ENCODE data around the gene ZBTB16.

The ZBTB16 gene

GRCh38 chr11:114136686-114137640, 77.5 kb downstream of the ZBTB16 start:
- ChIA-PET POLR2A (no interaction called here), CTCF (no interaction called here)
- TF ChIP-seq, protein P1, sequence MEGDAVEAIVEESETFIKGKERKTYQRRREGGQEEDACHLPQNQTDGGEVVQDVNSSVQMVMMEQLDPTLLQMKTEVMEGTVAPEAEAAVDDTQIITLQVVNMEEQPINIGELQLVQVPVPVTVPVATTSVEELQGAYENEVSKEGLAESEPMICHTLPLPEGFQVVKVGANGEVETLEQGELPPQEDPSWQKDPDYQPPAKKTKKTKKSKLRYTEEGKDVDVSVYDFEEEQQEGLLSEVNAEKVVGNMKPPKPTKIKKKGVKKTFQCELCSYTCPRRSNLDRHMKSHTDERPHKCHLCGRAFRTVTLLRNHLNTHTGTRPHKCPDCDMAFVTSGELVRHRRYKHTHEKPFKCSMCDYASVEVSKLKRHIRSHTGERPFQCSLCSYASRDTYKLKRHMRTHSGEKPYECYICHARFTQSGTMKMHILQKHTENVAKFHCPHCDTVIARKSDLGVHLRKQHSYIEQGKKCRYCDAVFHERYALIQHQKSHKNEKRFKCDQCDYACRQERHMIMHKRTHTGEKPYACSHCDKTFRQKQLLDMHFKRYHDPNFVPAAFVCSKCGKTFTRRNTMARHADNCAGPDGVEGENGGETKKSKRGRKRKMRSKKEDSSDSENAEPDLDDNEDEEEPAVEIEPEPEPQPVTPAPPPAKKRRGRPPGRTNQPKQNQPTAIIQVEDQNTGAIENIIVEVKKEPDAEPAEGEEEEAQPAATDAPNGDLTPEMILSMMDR (IDR thresholded peaks at IDR 0.05; ENCODE audit: control extremely low read depth, extremely low read depth, low read depth, missing control alignments), result no peak
- DNase-seq (ENCODE audit: extremely low spot score), result no peak

DNA sequence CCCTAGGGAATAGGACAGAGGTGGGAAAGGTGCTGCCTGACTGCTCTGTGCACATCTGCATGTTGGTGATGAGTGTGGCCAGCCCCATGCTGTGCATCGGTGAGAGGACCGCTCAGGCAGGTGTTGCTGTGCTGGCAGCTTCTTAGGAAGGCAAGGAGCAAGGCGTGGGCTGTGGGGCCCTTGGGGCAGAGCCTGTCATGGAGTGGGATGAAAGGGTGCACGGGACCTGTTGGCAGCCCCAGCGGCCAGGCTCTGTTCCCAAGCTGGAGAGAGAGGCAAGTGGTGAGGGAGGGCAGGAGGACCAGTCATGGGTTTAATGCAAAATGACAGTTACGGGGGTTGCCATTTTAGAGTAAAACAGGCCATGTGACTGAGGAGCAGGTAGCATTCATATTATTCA, 78.3 kb downstream of the ZBTB16 start:
- POLR2A ChIA-PET, result no interaction called here
- CTCF ChIA-PET, result no interaction called here
- no peak for DNase-seq (ENCODE audit: extremely low spot score)
- TF ChIP-seq, protein P1 (IDR thresholded peaks at IDR 0.05; ENCODE audit: control extremely low read depth, extremely low read depth, low read depth, missing control alignments), result no peak

GRCh38 chr11:114138411-114138810, 78.9 kb downstream of the ZBTB16 start:
- ChIA-PET POLR2A (no interaction called here), CTCF (no interaction called here)
- DNase-seq (ENCODE audit: extremely low spot score), result no peak
- TF ChIP-seq, protein P1 (IDR thresholded peaks at IDR 0.05; ENCODE audit: control extremely low read depth, extremely low read depth, low read depth, missing control alignments), result no peak

- TF ChIP-seq, protein P1 (IDR thresholded peaks at IDR 0.05; ENCODE audit: control extremely low read depth, extremely low read depth, low read depth, missing control alignments), result no peak
- POLR2A ChIA-PET, result no interaction called here
- CTCF ChIA-PET, result no interaction called here
- no peak for DNase-seq (ENCODE audit: extremely low spot score)
These were observed 81.3 kb downstream of the ZBTB16 start for GRCh38 chr11:114140826-114141225.

DNA sequence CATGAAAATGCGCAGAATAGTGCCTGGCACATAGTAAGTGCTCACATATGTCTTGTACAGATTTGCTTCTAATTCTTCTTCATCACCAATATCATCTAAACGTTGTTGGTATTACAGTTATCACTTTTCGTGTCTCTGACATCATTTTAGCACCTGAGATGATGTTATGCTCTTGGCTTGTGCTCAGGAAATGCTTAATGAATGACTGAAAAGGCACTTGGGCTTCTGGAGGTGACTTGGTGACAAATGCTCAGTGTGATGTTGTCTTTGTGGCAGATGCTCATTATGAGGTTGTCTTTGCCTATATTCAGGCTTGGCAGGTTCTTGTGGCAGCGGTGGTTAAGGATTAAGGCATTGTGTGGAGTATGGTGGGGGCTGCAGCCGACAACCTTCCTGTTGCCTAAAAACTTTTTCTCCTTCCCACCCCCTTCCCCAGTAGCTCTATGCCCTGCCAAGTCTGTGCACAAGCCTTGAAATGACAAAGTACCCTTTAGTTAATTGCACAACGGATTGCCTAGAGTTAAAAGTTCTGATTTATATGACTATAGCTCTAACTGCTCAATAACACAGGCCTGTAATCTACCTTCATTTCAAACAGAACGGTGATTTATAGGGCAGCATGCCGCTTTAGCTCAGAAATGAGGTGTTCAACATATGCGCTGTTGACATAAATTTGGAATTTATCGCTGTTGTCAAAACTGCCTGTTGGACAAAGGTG, 82.5 kb downstream of the ZBTB16 start:
- CTCF ChIA-PET, result interaction anchor here (1.1 kb wide), 1 partner anchor 8 kb away, joined by 4 read pairs; no protein-coding TSS in a partner anchor
- TF ChIP-seq, protein P1 (IDR thresholded peaks at IDR 0.05; ENCODE audit: control extremely low read depth, extremely low read depth, low read depth, missing control alignments), result no peak
- POLR2A ChIA-PET, result no interaction called here
- DNase-seq (ENCODE audit: extremely low spot score), result no peak

- TF ChIP-seq, protein P1 (IDR thresholded peaks at IDR 0.05; ENCODE audit: control extremely low read depth, extremely low read depth, low read depth, missing control alignments), result no peak
- ChIA-PET POLR2A (no interaction called here), CTCF (interaction anchor here (1.1 kb wide), 1 partner anchor 9 kb away, joined by 4 read pairs; no protein-coding TSS in a partner anchor)
- no peak for DNase-seq (ENCODE audit: extremely low spot score)
These were observed 83.2 kb downstream of the ZBTB16 start for GRCh38 chr11:114142707-114143106.

Measured in GM10248 (cell line).